Measurements from ENCODE around the gene MICAL3.
"Not testable (repeated sequence)": the region's sequence is repeated elsewhere in the genome, so short reads cannot be mapped to it uniquely, and the experiment has no call there.

MICAL3 gene

GRCh38 chr22:17939011-17939410 lies 85.3 kb downstream of the MICAL3 start:
- no peak for DNase-seq (ENCODE audit: low read depth in 1 of 2, low spot score in 1 of 2)

GRCh38 chr22:17938484-17938924 lies 85.9 kb downstream of the MICAL3 start:
- DNase-seq (ENCODE audit: low read depth in 1 of 2, low spot score in 1 of 2): no peak

GRCh38 chr22:17932457-17932856 lies 91.9 kb downstream of the MICAL3 start:
- DNase-seq (ENCODE audit: low read depth in 1 of 2, low spot score in 1 of 2): not testable (repeated sequence)

GRCh38 chr22:17931400-17931825 lies 92.9 kb downstream of the MICAL3 start:
- no peak for DNase-seq (ENCODE audit: low read depth in 1 of 2, low spot score in 1 of 2)

- DNase-seq (ENCODE audit: low read depth in 1 of 2, low spot score in 1 of 2): no peak
These were observed 93.7 kb downstream of the MICAL3 start for GRCh38 chr22:17930455-17931313.

- no peak for DNase-seq (ENCODE audit: low read depth in 1 of 2, low spot score in 1 of 2)
These were observed 94.5 kb downstream of the MICAL3 start for GRCh38 chr22:17929909-17930308.

- DNase-seq (ENCODE audit: low read depth in 1 of 2, low spot score in 1 of 2): no peak
These were observed 96.0 kb downstream of the MICAL3 start for GRCh38 chr22:17928391-17928790.

GRCh38 chr22:17927062-17927461 lies 97.3 kb downstream of the MICAL3 start:
- no peak for DNase-seq (ENCODE audit: low read depth in 1 of 2, low spot score in 1 of 2)

- DNase-seq (ENCODE audit: low read depth in 1 of 2, low spot score in 1 of 2): no peak
These were observed 97.8 kb downstream of the MICAL3 start for GRCh38 chr22:17926516-17926915.

- DNase-seq (ENCODE audit: low read depth in 1 of 2, low spot score in 1 of 2): no peak
These were observed 98.9 kb downstream of the MICAL3 start for GRCh38 chr22:17925431-17925841.

GRCh38 chr22:17924735-17925364 lies 99.5 kb downstream of the MICAL3 start:
- no peak for DNase-seq (ENCODE audit: low read depth in 1 of 2, low spot score in 1 of 2)

- no peak for DNase-seq (ENCODE audit: low read depth in 1 of 2, low spot score in 1 of 2)
These were observed 100.3 kb downstream of the MICAL3 start for GRCh38 chr22:17924076-17924475.

GRCh38 chr22:17922925-17923903 lies 101.1 kb downstream of the MICAL3 start:
- no peak for DNase-seq (ENCODE audit: low read depth in 1 of 2, low spot score in 1 of 2)

GRCh38 chr22:17921871-17922821 lies 102.2 kb downstream of the MICAL3 start:
- DNase-seq (ENCODE audit: low read depth in 1 of 2, low spot score in 1 of 2): no peak

GRCh38 chr22:17920992-17921650 lies 103.2 kb downstream of the MICAL3 start:
- DNase-seq (ENCODE audit: low read depth in 1 of 2, low spot score in 1 of 2): no peak

GRCh38 chr22:17920145-17920605 lies 104.2 kb downstream of the MICAL3 start:
- no peak for DNase-seq (ENCODE audit: low read depth in 1 of 2, low spot score in 1 of 2)

GRCh38 chr22:17919276-17920144 lies 104.9 kb downstream of the MICAL3 start:
- no peak for DNase-seq (ENCODE audit: low read depth in 1 of 2, low spot score in 1 of 2)

- no peak for DNase-seq (ENCODE audit: low read depth in 1 of 2, low spot score in 1 of 2)
These were observed 105.5 kb downstream of the MICAL3 start for GRCh38 chr22:17918840-17919239.
